Thymus (tissue), 11 donors: ENCODE data around the gene FAM78A. TPM values are rescaled to one million over a fixed set of nuclear protein-coding genes. Genes with fewer than 3 reads are reported as not detected.
A peak's percentile ranks its signal among the peaks of the same experiment; 100 is the strongest.

ENCODE experiments used
- DNase-seq, 9 donors: peaks; one replicate each; pipeline ENCODE4 v3.0.0-alpha.2; 2013; ENCODE audit warnings: low spot score in 9 of 9, low read depth in 6 of 9, missing footprints in 1 of 9
- H3K27ac ChIP-seq, 2 donors: one replicate each; pipeline ENCODE4 v1.5.1; 2013; ENCODE audit warnings: control low read depth in 1 of 2, low read depth in 1 of 2, low read length in 1 of 2, mild to moderate bottlenecking in 1 of 2, moderate library complexity in 1 of 2
- H3K27me3 ChIP-seq, 2 donors: one replicate each; pipeline ENCODE4 v1.5.1; 2013; ENCODE audit warnings: low read length in 1 of 2; ENCODE audit not compliant: control insufficient read depth in 2 of 2, insufficient read depth in 1 of 2
- H3K36me3 ChIP-seq, 2 donors: one replicate each; pipeline ENCODE4 v1.5.1; 2013; ENCODE audit warnings: low read length in 1 of 2, mild to moderate bottlenecking in 1 of 2, moderate library complexity in 1 of 2; ENCODE audit not compliant: control insufficient read depth in 2 of 2, insufficient read depth in 2 of 2
- H3K4me1 ChIP-seq, 2 donors: one replicate each; pipeline ENCODE4 v1.5.1; 2013; ENCODE audit warnings: low read length in 2 of 2; ENCODE audit not compliant: control insufficient read depth in 2 of 2, insufficient read depth in 2 of 2
- H3K4me3 ChIP-seq, 2 donors: one replicate each; pipeline ENCODE4 v1.5.1; 2013; ENCODE audit warnings: low read length in 2 of 2, control low read depth in 1 of 2, mild to moderate bottlenecking in 1 of 2
- H3K9me3 ChIP-seq, 2 donors: one replicate each; pipeline ENCODE4 v1.5.1; 2013; ENCODE audit warnings: low read length in 1 of 2, mild to moderate bottlenecking in 1 of 2; ENCODE audit not compliant: control insufficient read depth in 2 of 2, insufficient read depth in 1 of 2
- WGBS: extraction: QIAGEN DNeasy Blood & Tissue Kit; methylation state at CpG from one replicate; pipeline ENCODE4 v1.1.7; 2013; 5-methylcytosine and 5-hydroxymethylcytosine counted together
- polyA plus RNA-seq: library from polyadenylated mRNA; stranded (reverse); fragments of 200-250 nt; gene quantifications from one replicate; pipeline ENCODE4 v1.2.3, GENCODE V29; 2013
- total RNA-seq: library from RNA; stranded (reverse); fragments of 120-200 nt; gene quantifications from one replicate; pipeline ENCODE4 v1.2.4, GENCODE V29; 2013
- donor health status: healthy.

The FAM78A gene
- total and polyA plus RNA-seq, 2 donors, result 19.6 to 28.2 TPM

DNA sequence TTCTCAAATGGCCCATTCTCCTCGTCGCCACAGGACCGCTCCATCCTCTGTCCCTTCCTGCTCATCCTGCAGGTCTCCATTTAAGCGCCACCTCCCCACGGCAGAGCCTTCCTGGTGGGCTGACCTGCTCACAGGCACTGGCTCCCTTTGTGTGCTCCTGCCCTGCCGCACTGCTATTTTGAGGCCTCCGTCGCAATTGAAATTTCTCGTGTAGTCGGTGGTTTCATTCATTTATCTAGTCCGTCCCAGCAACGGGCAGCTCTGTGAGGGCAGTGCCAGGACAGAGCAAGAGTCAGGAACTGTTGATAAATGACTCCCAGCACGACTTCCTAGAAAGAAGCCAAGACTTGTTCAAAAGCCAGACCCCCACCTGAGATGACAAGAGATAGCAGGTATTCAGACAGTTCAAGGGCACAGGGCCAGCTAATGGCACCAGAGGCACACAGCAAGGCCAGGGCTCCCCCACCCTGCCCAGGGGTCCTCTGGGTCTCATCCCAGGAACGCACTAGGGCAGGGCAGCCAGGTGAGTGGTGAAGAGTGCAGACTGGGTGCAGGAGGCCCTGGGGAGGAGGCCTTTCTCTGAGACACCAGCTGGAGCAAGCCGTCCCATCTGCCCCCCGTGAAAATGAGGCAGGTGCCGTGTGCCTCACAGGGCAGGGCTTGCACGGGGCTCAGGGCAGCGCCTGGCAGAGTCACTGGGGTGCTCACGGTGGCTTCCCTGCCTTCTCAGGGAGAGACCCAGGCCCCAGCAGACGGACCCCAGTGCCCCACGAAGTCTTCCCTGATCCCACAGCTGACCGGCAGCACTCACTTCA is 36.9 kb downstream of the FAM78A start:
- H3K4me1 ChIP-seq, result peaks cover 33 to 61% of the 10 kb centered on the region in 2 donors

DNA sequence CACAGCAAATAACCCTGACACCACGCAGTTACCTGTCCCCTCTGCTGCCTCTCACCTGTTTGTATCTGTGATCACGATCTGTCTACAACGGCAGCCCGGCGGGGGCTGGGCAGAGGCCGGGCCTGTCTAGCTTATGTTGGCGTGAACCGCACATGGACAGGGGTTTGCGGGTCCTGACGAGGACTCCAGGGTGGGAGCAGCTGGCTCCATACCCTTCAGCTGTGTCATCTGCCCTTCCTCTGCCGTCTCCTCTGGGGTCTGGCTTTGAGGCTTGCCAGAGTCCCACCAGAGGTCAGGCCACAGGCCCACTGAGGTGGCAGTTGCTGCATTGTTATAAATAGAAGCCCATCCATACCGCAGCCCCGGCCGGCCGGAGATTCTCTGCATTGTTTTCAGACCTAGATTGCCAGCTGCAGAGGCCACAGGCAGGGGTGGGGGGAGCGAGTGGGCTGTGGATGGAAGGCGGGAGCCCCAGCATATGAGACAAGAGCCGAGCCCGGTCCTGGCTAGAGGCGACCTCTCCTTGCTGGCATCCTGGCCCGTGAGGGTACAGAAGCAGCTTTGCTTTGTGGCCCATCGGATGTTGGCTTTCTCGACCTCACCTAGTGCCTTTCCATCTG is 37.8 kb downstream of the FAM78A start:
- peak overlapping the region; percentile 23 to 32 for H3K4me3 ChIP-seq
- 10% methylated on average over 23 of the region's 23 CpGs for WGBS

More for the DNA sequence above, 36.9 kb downstream of the FAM78A start:
- peaks cover 14 to 22% of the 10 kb centered on the region in 2 donors for H3K36me3 ChIP-seq
- peak in 4 of 9 donors; percentile 29 to 76 (median 56) for DNase-seq
- peak overlapping the region in 1 of 2 donors; percentile 95 for H3K27ac ChIP-seq
- no peak overlapping the region for H3K4me3 ChIP-seq
- WGBS, result 54% methylated on average over 23 of the region's 23 CpGs
- H3K9me3 ChIP-seq, result peaks cover 0 to 10% of the 10 kb centered on the region in 2 donors
- H3K27me3 ChIP-seq, result no peaks in the 10 kb centered on the region

DNA sequence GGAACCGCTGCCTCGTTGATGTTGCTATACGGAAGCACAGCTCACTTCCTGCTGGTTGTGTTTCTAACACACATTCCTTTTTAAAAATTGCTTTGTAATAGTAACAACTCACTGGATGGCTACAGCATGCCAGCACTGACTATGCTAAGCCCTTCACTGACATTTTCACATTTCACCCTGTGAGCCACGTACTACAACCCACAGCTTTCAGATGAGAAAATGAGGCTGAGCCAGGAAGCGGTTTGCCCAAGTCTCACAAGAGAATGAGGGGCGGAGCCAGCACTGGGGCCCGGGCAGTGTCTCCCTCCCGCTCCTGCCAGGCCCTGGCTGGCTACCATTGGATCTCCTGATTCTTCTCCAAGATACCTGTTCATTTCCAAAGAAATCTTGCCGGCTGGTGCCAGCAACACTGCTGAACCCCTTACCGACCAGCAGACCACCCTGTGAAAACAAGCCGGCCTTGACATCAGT is 38.3 kb downstream of the FAM78A start:
- peaks cover 33 to 61% of the 10 kb centered on the region in 2 donors for H3K4me1 ChIP-seq
- peaks cover 0 to 6% of the 10 kb centered on the region in 2 donors for H3K9me3 ChIP-seq
- H3K27me3 ChIP-seq, result no peaks in the 10 kb centered on the region
- peak overlapping the region; percentile 23 to 32 for H3K4me3 ChIP-seq
- peak overlapping the region; percentile 92 to 95 for H3K27ac ChIP-seq
- peak; percentile 72 to 96 (median 88) for DNase-seq
- WGBS, result 3% methylated on average over 11 of the region's 11 CpGs
- peaks cover 27 to 35% of the 10 kb centered on the region in 2 donors for H3K36me3 ChIP-seq

More for the DNA sequence above, 37.8 kb downstream of the FAM78A start:
- Histone ChIP-seq H3K27ac (peak overlapping the region; percentile 92 to 95), H3K36me3 (peaks cover 22 to 31% of the 10 kb centered on the region in 2 donors), H3K9me3 (peaks cover 0 to 10% of the 10 kb centered on the region in 2 donors), H3K27me3 (no peaks in the 10 kb centered on the region), H3K4me1 (peaks cover 33 to 61% of the 10 kb centered on the region in 2 donors)
- peak in 4 of 9 donors; percentile 34 to 66 (median 47) for DNase-seq

DNA sequence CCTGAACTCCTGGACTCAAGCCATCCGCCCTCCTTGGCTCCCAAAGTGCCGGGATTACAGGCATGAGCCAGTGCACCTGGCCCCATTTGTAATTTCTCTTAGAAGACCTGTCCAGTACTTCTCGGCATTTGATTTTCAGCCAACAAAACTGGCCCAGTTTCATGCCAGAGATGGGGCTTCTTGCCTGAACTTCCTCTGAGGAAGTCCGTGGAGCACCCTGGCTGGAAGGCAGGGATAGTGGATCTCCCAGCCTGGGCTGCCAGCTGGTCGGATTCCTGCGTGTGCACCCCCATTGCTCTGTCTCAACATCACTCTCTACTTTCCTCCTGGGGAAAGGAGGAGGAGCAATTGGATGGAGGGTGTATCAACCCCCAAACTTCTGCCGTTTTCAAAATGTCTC is 39.0 kb downstream of the FAM78A start:
- no peak for DNase-seq
- peaks cover 33 to 61% of the 10 kb centered on the region in 2 donors for H3K4me1 ChIP-seq

DNA sequence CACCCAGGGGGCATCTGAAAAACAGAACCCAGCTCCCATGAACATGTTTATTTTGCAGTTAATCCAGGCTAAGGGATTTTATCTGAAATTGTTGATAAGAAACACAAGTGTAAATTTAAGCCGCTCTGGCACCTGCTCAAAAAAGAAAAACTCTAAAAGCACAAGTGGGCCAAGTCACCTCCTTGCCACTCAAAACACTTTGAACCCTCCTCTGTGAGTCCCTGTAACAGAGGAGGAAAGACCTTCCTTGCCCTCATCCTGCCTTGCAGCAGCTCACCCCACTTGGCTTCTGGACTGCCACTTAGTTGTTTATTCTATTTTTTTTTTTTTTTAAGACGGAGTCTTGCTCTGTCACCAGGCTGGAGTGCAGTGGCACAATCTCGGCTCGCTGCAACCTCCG is 39.5 kb downstream of the FAM78A start:
- no peaks in the 10 kb centered on the region for H3K27me3 ChIP-seq
- H3K9me3 ChIP-seq, result peaks cover 0 to 6% of the 10 kb centered on the region in 2 donors
- no peak overlapping the region for H3K4me3 ChIP-seq
- peaks cover 39 to 46% of the 10 kb centered on the region in 2 donors for H3K36me3 ChIP-seq
- peak in 2 of 9 donors; percentile 21 to 54 for DNase-seq
- WGBS, result 94% methylated on average over 5 of the region's 5 CpGs
- peaks cover 33 to 61% of the 10 kb centered on the region in 2 donors for H3K4me1 ChIP-seq
- peak overlapping the region in 1 of 2 donors; percentile 77 for H3K27ac ChIP-seq

More for the DNA sequence above, 39.0 kb downstream of the FAM78A start:
- H3K36me3 ChIP-seq, result peaks cover 34 to 41% of the 10 kb centered on the region in 2 donors
- no peak overlapping the region for H3K4me3 ChIP-seq
- peak overlapping the region; percentile 61 to 95 for H3K27ac ChIP-seq
- WGBS, result 80% methylated on average over 7 of the region's 7 CpGs
- no peaks in the 10 kb centered on the region for H3K27me3 ChIP-seq
- H3K9me3 ChIP-seq, result peaks cover 0 to 6% of the 10 kb centered on the region in 2 donors

DNA sequence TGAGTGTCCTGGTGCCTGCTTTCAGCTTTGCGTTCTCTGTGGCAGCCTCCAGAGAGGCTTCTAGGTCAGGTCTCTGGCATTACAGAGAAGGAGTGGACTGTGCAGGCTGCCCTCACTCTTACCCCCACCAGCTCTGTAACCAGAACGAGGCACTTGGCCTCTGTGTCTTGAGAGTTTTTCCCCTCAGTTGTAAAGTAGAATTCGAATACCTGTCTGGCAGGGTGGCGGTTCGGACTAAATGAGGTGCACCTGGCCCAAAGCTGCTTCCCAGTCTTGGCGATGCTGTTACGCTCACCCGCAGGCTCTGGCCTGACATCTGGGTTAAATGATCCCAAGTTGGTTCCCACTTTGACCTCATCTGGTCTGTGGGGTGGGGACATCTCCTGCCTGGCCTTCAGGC is 40.1 kb downstream of the FAM78A start:
- WGBS, result 99% methylated on average over 8 of the region's 8 CpGs
- H3K4me3 ChIP-seq, result no peak overlapping the region
- H3K27me3 ChIP-seq, result no peaks in the 10 kb centered on the region
- H3K27ac ChIP-seq, result peak overlapping the region in 1 of 2 donors; percentile 77
- H3K9me3 ChIP-seq, result peaks cover 0 to 6% of the 10 kb centered on the region in 2 donors
- no peak for DNase-seq
- H3K4me1 ChIP-seq, result peaks cover 33 to 56% of the 10 kb centered on the region in 2 donors
- H3K36me3 ChIP-seq, result peaks cover 43 to 52% of the 10 kb centered on the region in 2 donors

DNA sequence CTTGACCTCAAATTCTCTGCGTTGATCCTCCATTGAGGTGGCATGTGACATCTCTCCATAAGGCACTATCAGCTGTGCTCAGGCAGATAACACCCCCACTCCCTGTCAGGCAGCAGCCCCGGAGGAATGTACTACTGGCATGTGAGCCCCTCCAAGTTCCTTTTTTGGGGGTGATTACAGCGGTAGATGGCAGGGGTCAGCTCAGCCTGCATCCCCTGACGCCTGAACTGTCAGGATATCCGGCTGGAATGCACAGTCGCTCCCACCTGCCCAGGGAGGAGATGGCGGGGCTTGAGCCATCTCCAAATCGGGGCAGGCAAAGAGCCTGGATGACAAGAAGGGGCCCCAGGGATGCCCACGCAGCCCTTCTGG is 40.8 kb downstream of the FAM78A start:
- DNase-seq, result no peak
- H3K27me3 ChIP-seq, result no peaks in the 10 kb centered on the region
- H3K27ac ChIP-seq, result no peak overlapping the region
- peaks cover 0 to 4% of the 10 kb centered on the region in 2 donors for H3K9me3 ChIP-seq
- 95% methylated on average over 9 of the region's 9 CpGs for WGBS
- H3K4me3 ChIP-seq, result no peak overlapping the region
- H3K4me1 ChIP-seq, result peaks cover 33 to 52% of the 10 kb centered on the region in 2 donors
- peaks cover 48 to 58% of the 10 kb centered on the region in 2 donors for H3K36me3 ChIP-seq

DNA sequence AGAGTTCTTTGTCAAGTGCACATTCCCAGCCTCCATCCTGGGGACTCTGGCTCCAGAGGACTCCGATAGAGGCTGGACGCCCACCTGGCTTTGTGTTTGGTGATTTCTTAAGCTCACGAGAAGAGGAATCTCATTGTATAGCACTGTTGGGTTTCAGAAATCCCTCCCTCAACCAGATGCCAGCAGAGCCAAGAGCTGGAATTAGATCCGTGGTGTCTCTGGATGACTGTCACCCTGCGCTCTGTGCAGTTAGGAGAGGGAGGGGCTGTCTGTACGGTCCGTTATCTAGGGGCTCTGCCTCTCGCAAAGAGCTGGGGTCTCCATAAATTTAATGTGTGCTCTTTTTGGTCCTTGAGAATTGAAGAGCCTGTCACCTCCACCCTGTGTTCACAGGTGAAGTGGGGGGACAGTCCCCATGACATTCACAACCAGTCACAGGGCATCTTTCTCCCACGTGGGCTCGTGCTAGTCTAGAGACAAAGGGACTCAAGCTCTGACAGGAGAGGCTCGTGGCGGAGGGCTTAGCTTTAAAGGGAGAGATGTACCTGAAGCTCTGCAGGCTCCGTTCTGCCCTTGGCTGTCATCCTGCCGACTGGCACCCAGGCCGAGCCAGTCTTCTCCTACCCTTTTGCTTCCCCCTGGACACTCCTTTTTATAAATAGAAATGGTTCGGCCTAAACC is 41.4 kb downstream of the FAM78A start:
- Histone ChIP-seq H3K27ac (no peak overlapping the region), H3K4me1 (peaks cover 31 to 46% of the 10 kb centered on the region in 2 donors), H3K36me3 (peaks cover 53 to 63% of the 10 kb centered on the region in 2 donors), H3K27me3 (no peaks in the 10 kb centered on the region), H3K9me3 (no peaks in the 10 kb centered on the region), H3K4me3 (no peak overlapping the region)
- DNase-seq, result no peak
- WGBS, result 98% methylated on average over 16 of the region's 16 CpGs
